ENCODE results near the gene TCF12.

The TCF12 gene

GRCh38 chr15:57098896-57099295 is 180.5 kb downstream of the TCF12 start:
- no peak for TF ChIP-seq CTCF (IDR thresholded peaks at IDR 0.05; ENCODE audit: insufficient read depth, missing control alignments)
- DNase-seq (ENCODE audit: insufficient read length, low spot score) = no peak
- no peak for FAIRE-seq

GRCh38 chr15:57100136-57100539 is 181.7 kb downstream of the TCF12 start:
- no peak for TF ChIP-seq CTCF (IDR thresholded peaks at IDR 0.05; ENCODE audit: insufficient read depth, missing control alignments)
- no peak for FAIRE-seq
- no peak for DNase-seq (ENCODE audit: insufficient read length, low spot score)

- no peak for FAIRE-seq
These were observed 184.4 kb downstream of the TCF12 start for GRCh38 chr15:57102858-57103257.

GRCh38 chr15:57108296-57108695 is 189.9 kb downstream of the TCF12 start:
- DNase-seq (ENCODE audit: insufficient read length, low spot score) = no peak
- no peak for FAIRE-seq
- TF ChIP-seq CTCF (IDR thresholded peaks at IDR 0.05; ENCODE audit: insufficient read depth, missing control alignments) = no peak

More at GRCh38 chr15:57102858-57103257, 184.4 kb downstream of the TCF12 start:
- no peak for DNase-seq (ENCODE audit: insufficient read length, low spot score)
- no peak for TF ChIP-seq CTCF (IDR thresholded peaks at IDR 0.05; ENCODE audit: insufficient read depth, missing control alignments)

- no peak for TF ChIP-seq CTCF (IDR thresholded peaks at IDR 0.05; ENCODE audit: insufficient read depth, missing control alignments)
- DNase-seq (ENCODE audit: insufficient read length, low spot score) (no peak), FAIRE-seq (no peak)
These were observed 190.6 kb downstream of the TCF12 start for GRCh38 chr15:57109005-57109404.

GRCh38 chr15:57111002-57111401 is 192.6 kb downstream of the TCF12 start:
- TF ChIP-seq CTCF (IDR thresholded peaks at IDR 0.05; ENCODE audit: insufficient read depth, missing control alignments) = no peak
- DNase-seq (ENCODE audit: insufficient read length, low spot score) (no peak), FAIRE-seq (no peak)

GRCh38 chr15:57112178-57112577 is 193.7 kb downstream of the TCF12 start:
- no peak for TF ChIP-seq CTCF (IDR thresholded peaks at IDR 0.05; ENCODE audit: insufficient read depth, missing control alignments)
- DNase-seq (ENCODE audit: insufficient read length, low spot score) (no peak), FAIRE-seq (peak; percentile 68)
